GM19193 (cell line): ENCODE results near the gene KIF15.

Experiments used
- POLR2A ChIP-seq: IDR thresholded peaks from 4 replicates; pipeline ENCODE4 v1.6.1; 2011; ENCODE audit not compliant: insufficient read depth, insufficient read length; ENCODE audit errors: extremely low read depth

KIF15 gene, protein sequence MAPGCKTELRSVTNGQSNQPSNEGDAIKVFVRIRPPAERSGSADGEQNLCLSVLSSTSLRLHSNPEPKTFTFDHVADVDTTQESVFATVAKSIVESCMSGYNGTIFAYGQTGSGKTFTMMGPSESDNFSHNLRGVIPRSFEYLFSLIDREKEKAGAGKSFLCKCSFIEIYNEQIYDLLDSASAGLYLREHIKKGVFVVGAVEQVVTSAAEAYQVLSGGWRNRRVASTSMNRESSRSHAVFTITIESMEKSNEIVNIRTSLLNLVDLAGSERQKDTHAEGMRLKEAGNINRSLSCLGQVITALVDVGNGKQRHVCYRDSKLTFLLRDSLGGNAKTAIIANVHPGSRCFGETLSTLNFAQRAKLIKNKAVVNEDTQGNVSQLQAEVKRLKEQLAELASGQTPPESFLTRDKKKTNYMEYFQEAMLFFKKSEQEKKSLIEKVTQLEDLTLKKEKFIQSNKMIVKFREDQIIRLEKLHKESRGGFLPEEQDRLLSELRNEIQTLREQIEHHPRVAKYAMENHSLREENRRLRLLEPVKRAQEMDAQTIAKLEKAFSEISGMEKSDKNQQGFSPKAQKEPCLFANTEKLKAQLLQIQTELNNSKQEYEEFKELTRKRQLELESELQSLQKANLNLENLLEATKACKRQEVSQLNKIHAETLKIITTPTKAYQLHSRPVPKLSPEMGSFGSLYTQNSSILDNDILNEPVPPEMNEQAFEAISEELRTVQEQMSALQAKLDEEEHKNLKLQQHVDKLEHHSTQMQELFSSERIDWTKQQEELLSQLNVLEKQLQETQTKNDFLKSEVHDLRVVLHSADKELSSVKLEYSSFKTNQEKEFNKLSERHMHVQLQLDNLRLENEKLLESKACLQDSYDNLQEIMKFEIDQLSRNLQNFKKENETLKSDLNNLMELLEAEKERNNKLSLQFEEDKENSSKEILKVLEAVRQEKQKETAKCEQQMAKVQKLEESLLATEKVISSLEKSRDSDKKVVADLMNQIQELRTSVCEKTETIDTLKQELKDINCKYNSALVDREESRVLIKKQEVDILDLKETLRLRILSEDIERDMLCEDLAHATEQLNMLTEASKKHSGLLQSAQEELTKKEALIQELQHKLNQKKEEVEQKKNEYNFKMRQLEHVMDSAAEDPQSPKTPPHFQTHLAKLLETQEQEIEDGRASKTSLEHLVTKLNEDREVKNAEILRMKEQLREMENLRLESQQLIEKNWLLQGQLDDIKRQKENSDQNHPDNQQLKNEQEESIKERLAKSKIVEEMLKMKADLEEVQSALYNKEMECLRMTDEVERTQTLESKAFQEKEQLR (N-terminal part only)

DNA sequence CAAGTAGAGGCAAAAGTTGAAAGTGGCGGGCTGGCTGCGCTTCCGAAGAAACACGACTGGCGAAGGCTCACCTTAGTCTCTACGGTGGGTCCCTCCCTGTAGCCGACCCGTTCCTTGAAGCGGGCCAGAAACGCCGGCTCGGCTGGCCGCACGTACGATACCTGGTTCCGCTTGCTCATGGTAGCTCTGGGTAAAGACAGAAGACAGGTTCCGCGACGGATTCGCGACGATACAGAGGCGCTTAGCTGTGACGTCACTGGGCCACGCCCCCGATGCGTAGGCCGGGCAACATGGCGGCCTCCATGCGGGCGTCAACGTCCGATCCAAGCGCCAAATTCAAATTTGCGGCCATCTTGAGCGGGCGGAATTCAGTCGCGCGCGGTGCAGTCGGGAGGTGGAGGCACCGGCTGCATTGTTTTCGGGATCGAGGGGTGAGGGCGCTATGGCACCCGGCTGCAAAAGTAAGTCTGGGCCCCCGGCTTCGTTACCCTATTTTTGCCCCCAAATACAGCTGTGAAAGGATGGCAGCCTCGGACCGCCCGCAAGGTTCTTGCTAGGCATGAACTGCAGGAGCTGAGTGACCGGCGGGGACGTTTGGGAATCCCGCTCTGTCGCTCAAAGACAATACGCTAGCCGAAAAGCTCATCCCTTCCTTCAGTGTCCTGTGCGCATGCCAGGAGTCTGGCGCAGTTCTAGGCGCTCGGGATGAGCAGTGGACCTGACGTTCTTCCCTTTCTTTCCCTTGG, at the start of gene KIF15, which contains the start of gene KIAA1143:
KIF15 (plus strand) TSS at position 371 of the 746 bp plus-strand sequence; CDS start at position 443, 72 bp downstream.
KIAA1143 (minus strand) TSS at position 196 of the 746 bp plus-strand sequence; CDS start at position 179, 17 bp downstream.
- peak; percentile 80 for TF ChIP-seq POLR2A

DNA sequence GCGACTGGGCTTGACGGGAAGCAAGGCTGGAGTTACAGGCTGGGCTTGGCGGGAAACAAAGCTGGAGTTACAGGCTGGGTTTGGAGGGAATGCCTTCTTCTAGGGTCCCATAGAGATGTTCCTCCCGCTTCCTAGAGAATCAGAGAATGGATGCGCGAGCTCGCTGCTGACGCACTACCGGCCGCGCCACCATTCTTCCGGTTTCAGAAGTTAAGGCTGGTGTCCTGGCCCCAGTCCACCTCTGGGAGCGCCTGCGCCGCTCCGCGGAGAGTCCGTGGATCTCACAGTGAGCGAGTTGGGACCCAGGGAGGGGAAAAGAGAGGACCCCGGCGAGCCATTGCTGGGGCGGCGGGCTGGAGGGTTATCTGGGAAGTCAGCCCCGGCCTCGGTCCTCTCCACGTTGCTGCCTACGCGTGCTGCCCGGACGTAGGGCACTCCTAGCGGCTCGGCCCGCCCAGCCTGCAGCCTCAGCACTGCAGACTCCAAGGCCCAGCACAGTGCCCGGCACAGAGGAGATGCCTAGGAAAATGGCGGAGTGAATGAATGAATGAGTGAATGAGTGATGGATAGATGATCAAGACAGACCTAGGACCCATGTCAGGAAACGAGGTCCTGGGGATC, 49.0 kb upstream of the KIF15 start, which contains the start of gene ZNF502:
ZNF502 (plus strand) TSS at position 206 of the 621 bp plus-strand sequence. CDS start 7,602 bp downstream, outside the sequence.
- TF ChIP-seq POLR2A, result no peak

DNA sequence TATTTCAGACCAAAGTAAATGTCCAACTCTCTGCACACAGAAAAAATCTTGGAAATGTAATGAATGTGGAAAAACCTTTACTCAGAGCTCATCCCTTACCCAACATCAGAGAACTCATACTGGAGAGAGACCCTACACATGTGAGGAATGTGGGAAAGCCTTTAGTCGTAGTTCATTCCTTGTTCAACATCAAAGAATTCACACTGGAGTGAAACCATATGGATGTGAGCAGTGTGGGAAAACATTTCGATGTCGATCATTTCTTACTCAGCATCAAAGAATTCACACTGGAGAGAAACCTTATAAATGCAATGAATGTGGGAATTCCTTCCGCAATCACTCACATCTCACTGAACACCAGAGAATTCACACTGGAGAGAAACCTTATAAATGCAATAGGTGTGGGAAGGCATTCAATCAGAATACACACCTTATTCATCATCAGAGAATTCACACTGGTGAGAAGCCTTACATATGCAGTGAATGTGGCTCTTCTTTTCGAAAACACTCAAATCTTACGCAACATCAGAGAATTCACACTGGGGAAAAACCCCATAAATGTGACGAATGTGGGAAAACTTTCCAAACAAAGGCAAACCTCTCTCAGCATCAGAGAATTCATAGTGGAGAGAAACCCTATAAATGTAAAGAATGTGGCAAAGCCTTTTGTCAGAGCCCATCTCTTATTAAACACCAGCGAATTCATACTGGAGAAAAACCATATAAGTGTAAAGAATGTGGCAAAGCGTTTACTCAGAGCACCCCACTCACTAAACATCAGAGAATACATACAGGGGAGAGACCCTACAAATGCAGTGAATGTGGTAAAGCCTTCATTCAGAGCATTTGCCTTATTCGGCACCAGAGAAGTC, 40.1 kb upstream of the KIF15 start:
- TF ChIP-seq POLR2A, result no peak

DNA sequence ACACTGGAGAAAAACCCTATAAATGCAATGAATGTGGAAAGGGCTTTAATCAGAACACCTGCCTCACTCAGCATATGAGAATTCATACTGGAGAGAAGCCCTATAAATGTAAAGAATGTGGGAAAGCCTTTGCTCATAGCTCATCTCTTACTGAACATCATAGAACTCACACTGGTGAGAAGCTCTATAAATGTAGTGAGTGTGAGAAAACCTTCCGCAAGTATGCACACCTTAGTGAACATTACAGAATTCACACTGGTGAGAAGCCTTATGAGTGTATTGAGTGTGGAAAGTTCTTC, 39.5 kb upstream of the KIF15 start:
- TF ChIP-seq POLR2A, result no peak

DNA sequence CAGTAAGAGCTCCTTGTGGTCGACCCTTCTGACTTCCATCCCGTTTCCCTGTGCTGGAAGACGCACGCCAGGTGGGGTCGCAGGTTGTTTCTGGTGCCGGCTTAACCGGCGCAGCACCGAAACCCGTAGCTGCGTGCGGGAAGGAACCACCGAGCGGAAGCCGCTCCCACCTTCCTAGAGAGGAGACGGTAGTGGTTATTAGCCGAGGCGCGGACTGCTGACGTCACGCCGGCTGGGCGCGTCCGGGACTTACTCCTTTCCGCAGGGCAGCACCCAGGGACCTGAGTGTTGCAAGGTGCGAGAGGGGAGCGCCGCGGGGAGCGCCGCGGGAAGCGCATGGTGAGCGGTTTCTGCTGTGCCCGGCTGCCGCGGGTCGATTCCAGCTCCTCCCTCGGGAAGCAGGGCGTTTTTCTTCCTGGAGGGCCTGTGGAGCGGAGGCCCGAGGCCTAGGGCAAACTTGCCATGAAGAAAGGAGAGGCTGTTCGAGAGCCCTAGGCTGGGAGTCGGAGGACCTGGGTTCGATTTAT, 32.1 kb upstream of the KIF15 start, which contains the start of gene ZNF501:
ZNF501 (plus strand) TSS at position 252 of the 527 bp plus-strand sequence. CDS start 4,787 bp downstream, outside the sequence.
- peak; percentile 55 for TF ChIP-seq POLR2A

DNA sequence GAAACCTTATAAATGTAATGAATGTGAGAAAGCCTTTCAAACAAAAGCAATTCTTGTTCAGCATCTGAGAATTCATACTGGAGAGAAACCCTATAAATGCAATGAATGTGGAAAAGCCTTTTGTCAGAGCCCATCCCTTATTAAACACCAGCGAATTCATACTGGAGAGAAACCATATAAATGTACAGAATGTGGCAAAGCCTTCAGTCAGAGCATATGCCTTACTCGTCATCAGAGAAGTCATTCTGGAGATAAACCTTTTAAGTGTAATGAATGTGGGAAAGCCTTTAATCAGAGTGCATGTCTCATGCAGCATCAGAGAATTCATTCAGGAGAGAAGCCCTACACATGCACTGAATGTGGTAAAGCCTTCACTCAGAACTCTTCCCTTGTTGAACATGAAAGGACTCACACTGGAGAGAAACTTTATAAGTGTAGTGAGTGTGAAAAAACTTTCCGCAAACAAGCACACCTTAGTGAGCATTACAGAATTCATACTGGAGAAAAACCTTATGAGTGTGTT, 26.9 kb upstream of the KIF15 start:
- no peak for TF ChIP-seq POLR2A

DNA sequence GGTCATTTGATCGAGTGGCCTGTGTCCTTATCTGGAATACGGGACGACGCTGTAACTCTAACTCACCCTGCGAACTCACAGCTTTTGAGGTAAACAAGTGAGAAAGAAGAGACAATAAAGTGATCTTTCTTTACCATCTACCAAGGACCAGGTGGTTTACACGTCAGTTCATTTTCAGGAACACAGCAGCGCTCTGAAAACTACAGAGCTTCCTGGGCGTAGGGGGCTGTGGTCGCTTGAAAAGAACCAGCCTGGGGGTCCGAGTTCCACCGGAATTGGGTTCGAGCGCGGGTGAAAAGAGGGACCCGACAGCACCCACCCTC, 532 bp upstream of the KIF15 start:
- TF ChIP-seq POLR2A, result no peak

DNA sequence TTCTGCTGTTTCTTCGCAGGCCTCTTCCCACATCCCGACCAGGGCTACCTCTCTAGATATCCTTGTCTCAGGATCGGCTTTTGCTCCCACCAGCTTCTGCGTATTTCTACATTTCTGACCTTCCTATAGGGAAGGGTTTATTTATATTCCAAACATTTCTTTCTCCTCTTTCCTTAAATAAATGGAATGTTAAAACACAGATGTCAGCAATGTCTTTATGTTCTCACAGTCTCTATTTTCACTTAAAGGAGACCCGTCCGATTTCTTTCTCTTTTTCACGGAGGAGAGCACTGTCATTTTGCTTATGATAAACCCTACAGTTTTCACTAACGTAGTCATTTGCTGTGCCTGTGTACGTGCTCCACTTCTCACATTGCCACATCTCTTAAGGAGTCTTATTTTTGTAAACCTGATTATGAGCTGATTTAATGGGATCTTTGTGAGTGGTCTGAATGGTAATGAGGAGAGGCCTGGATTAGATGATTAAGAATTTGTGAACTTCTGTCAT, 630 bp downstream of the KIF15 start:
- no peak for TF ChIP-seq POLR2A

DNA sequence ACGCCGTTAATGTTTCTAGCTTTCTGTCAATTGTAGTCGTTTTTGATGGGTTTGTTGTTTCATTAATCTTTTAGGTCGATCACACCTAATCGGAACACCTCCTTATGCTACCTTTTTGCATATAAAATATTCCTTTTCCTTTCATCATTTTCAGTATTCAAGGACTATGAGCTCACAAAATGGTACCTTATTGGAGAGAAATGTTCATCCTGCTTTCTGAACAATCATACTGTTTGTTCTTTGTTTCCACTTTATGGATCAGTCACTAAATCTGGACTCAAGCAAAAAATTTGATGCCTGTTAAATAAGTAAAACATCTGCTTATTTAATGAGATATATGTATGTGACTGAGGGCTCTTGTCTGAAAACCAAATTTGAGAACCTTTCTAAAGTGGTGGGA, 1.1 kb downstream of the KIF15 start:
- no peak for TF ChIP-seq POLR2A

DNA sequence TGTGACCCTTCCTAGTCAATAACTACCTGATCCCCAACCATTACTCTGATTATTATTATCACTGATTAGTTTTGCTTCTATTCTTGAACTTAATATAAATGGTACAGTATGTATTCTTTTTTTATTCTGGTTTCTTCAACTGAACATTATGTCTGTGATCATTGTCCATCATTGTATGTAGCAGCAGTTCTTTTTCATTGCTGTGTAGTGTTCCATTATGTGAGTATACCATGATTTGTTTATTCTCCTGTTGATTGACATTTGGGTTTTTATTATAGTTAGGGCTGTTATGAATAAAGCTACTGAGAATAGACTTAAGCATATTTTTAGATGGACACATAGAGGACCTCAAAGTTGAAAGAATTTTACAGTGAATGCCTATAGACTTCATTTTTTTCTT, 2.7 kb downstream of the KIF15 start:
- no peak for TF ChIP-seq POLR2A

DNA sequence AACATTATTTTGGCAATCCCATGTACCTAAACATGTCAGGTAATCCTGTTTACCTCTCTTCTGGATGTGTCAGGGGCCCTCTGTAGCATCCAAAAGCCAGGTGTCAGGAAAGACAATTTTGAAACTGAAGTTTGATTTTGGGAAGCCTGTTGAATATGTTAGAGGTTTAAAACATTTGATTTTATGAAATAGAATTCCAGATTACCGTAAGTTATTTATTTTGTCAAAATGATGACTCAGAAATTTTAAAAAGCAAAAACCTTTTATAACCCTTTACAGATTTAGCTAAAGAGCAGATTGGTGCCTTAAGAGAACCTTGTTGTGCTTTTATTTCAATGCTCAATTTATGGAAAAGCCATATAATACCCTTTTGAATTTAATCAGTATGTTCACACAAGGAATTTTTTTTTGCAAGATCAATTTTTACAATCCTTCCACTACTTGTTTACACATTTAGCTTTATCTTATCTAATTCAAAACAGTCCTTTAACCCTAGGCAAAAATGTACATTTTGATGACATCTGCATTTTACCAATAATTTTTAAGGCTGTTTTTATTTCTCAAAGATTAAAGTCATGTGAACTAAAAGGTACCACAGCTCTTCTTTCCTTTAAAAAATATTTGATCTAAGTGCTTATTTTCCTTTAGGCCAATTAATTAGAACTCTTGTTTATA, 10.0 kb downstream of the KIF15 start:
- TF ChIP-seq POLR2A, result no peak

DNA sequence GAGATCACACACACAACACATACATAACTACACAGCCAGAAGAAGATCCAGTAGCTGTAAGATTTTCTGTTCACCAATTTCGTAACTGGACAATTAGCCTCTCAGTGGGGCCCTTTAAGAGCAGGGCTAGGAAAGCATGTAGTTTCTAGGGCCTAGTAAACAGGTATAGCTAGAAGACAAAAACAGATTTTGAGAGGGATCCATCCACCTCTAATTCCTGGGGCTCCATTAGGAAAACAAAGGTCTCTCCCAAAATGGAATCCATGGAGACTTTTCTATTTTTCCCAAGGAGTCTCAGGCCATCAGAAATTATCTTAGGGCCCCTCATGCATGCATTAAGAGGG, 10.5 kb downstream of the KIF15 start:
- TF ChIP-seq POLR2A, result no peak
